AML-193 (cell line): ENCODE results near the gene STAT2.
"Not testable (repeated sequence)": the region's sequence is repeated elsewhere in the genome, so short reads cannot be mapped to it uniquely, and the experiment has no call there.

ENCODE experiments used
- DNase-seq, 2 experiments: peaks; one replicate each; lab custom pipeline; 2025; lab: John Stamatoyannopoulos, UW

Gene STAT2

GRCh38 chr12:56326126-56326525, 33.8 kb downstream of the STAT2 start:
- DNase-seq, result no peak

- no peak for DNase-seq
Observed at GRCh38 chr12:56324206-56324605, 35.7 kb downstream of the STAT2 start.

- DNase-seq, result not testable (repeated sequence)
Observed at GRCh38 chr12:56321610-56322009, 38.3 kb downstream of the STAT2 start.

GRCh38 chr12:56321027-56321426, 38.9 kb downstream of the STAT2 start:
- DNase-seq, result no peak

DNA sequence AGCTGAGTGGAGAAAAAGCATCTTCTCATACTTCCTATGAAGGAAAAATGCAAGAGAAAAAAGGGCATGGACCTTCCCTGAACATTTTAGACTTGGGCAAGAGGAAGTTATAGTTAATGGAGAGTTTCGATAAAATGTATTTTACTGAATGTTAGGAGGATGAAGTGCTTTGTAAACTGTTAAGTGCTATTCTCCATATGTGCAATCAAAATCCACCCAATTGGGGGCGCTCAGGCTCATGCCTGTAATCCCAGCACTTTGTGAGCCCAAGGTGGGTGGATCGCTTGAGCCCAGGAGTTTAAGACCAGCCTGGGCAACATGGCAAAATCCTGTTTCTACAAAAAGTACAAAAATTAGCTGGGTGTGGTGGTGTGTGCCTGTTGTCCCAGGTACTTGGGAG, 42.2 kb downstream of the STAT2 start:
- no peak for DNase-seq

- peak; percentile 95 for DNase-seq
Observed at GRCh38 chr12:56315622-56316473, 44.1 kb downstream of the STAT2 start, which contains the start of gene CNPY2. TSS of gene CNPY2 (minus strand) at chr12:56315988. CDS start at chr12:56315217, 771 bp downstream.

DNA sequence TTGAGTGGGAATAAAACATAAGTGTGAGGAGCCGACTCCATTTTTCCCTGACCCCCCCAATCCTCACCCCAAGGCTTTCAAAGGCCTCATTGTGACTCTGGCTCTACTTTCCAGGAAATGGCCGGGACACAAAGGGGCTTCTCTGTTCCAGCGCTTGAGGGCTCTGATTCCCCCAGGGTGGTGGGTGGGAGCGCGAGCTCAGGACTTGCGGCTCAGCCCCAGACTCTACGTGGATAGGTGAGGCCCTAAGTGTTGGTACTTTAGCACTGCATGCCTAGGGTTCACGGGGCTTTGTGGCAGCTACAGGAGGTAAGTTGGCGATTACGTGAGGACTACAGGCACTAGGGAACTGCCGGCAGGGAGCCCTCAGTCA, 44.7 kb downstream of the STAT2 start:
- DNase-seq, result no peak

GRCh38 chr12:56311003-56311402, 48.9 kb downstream of the STAT2 start:
- no peak for DNase-seq

- DNase-seq, result no peak
Observed at GRCh38 chr12:56308714-56309113, 51.2 kb downstream of the STAT2 start.

GRCh38 chr12:56307221-56307965, 52.5 kb downstream of the STAT2 start:
- no peak for DNase-seq

DNA sequence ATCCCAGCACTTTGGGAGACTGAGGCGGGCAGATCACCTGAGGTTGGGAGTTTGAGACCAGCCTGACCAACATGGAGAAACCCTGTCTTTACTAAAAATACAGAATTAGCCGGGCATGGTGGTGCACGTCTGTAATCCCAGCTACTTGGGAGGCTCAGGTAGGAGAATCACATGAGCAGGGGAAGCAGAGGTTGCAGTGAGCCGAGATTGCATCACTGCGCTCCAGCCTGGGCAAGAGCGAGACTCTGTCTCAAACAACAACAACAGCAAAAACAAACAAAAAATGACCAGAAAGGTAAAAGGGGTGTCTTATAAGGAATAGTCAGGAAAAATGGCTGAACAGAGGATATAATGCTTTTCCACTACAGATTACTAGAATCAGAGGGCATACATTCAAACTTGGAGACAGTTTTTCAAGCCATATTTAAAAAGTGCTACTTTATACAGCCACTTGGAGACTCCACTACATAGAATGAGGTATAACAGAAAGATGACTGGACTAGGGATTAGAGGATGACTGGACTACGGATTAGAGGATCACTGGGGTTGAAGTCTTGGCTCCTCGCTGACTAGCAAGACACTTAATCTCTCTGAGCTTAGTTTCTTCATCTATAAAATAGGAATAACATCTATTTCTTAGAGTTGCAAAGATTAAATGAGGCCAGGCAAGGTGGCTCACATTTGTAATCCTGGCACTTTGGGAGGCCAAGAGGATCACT, 54.9 kb downstream of the STAT2 start:
- no peak for DNase-seq

GRCh38 chr12:56304276-56304675, 55.6 kb downstream of the STAT2 start:
- no peak for DNase-seq

GRCh38 chr12:56300644-56301464, 59.1 kb downstream of the STAT2 start:
- DNase-seq, result no peak

DNA sequence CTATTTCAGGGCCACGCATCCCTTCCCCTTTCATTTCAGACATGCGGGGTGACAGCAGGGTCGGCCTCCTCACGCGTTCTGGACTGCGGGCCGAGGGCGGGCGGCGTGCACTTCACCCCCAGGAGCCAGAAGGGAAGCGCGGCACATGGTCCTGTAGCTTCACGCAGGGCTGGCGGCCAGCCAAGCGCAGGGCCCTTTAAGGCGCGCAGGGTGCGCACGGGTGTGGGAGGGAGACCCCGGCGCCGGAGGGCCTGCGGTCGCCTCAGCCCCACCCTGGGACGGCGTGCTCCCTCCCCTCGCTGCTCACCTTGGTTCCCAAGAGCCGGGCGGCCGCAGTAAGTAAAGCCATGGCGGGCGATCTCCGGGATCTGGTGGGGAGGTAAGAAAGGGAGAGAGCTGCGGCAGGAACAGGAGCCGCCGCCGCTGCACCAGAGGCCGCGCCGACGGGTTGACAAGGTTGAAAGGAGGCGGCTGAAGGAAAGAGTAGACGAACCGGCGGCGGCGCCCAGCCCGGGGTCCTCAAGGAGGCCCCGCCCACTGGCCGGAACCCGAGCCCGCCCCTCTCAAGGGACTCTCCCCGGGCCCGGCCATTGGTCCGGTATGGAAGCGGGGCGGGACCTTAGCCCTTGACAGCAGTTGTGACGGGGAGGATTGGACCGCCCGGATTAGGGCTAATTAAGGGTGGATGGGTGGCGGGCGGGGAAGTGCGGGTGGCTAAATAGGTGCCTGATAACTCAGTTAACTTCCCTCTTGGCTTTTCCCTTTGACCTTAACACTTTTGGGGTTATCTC, 59.9 kb downstream of the STAT2 start, which contains the start of gene CS:
Gene CS (minus strand): TSS at position 478 of the 791 bp plus-strand sequence. CDS start 129 bp downstream, at position 349.
- DNase-seq, result peak; percentile 97 to 98

DNA sequence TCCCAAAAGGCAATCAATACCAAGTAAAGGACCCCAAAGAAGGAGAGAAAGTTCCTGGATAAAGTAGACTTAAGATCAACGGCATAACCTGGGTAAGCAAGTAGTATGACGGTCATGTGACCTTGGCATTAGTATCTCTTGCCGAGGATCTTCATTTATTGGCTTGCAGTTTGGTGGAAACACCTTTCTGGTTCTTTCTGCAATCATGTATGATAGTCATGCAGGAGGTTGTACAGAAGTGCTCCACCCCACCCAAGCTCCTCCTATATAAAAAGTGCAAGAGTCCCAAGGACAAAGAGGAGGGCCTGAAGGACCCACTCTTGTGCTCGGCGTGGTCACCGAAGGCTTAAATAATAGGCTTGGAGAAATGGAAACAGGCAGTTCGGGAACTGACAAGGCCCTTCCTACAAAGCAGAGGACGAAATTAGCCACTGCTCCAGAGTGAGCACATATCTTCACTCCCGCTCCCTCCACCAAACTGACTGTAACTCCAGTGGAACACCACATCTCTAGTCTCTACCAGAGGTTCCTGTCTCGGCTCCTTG, 60.5 kb downstream of the STAT2 start:
- DNase-seq, result peak in 1 of 2 experiments; percentile 16

- no peak for DNase-seq
Observed at GRCh38 chr12:56298828-56299227, 61.1 kb downstream of the STAT2 start.

DNA sequence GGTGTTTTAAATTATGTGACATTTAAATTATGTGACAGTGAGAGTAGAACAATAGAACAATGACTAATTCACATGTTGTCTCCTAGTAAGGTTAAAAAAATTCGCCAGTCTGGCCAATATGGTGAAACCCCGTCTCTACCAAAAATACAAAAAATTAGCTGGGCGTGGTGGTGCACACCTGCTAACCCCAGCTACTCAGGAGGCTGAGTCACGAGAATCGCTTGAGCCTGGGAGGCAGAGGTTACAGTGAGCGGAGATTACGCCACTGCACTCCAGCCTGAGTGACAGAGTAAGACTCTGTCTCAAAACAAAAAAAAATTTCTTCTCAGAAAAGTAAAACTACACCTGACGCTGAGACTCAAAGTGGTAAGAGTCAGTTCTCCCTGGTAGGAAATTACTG, 62.5 kb downstream of the STAT2 start:
- no peak for DNase-seq

DNA sequence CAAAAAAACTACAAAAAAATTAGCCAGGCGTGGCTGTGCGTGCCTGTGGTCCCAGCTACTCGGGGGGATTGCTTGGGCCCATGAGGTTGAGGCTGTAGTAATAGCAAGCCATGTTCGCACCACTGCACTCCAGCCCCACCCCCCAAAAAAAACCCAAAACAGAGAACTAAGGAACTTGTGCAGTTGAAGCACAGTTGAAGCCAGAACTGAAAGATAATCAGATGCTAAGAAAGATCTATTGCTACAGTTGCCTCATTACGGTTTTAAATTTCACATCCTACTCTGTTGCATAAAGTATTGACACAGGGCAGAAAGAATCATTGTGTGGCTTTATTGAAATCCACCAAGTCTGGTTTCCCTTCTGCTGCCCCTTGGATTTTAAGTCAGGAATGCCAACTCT, 63.6 kb downstream of the STAT2 start:
- DNase-seq, result no peak

GRCh38 chr12:56293795-56294194, 66.1 kb downstream of the STAT2 start:
- DNase-seq, result no peak
